HG03575 (cell line): ENCODE measurements around the gene RBM26.

Experiments used
- ATAC-seq: cut with Tn5 transposase; IDR thresholded peaks from one replicate; pipeline ENCODE4 v1.9.1; 2021; ENCODE audit not compliant: unreplicated experiment, insufficient number of reproducible peaks, low FRiP score; ENCODE audit errors: extremely low read depth

Gene RBM26

GRCh38 chr13:79392882-79393563, 13.0 kb downstream of the RBM26 start:
- ATAC-seq: no peak

- no peak for ATAC-seq
Observed at GRCh38 chr13:79389026-79389425, 17.0 kb downstream of the RBM26 start.

- no peak for ATAC-seq
Observed at GRCh38 chr13:79387853-79388252, 18.2 kb downstream of the RBM26 start.

GRCh38 chr13:79386125-79386826, 19.8 kb downstream of the RBM26 start:
- ATAC-seq: peak; percentile 1

GRCh38 chr13:79385694-79386093, 20.4 kb downstream of the RBM26 start:
- peak; percentile 79 for ATAC-seq

GRCh38 chr13:79384022-79384610, 21.9 kb downstream of the RBM26 start:
- no peak for ATAC-seq

- peak; percentile 32 for ATAC-seq
Observed at GRCh38 chr13:79382545-79383275, 23.3 kb downstream of the RBM26 start.

- no peak for ATAC-seq
Observed at GRCh38 chr13:79380997-79381396, 25.1 kb downstream of the RBM26 start.

GRCh38 chr13:79379274-79379673, 26.8 kb downstream of the RBM26 start:
- no peak for ATAC-seq

- ATAC-seq: no peak
Observed at GRCh38 chr13:79376843-79377242, 29.2 kb downstream of the RBM26 start.

- ATAC-seq: no peak
Observed at GRCh38 chr13:79374578-79374977, 31.5 kb downstream of the RBM26 start.

GRCh38 chr13:79373916-79374315, 32.1 kb downstream of the RBM26 start:
- no peak for ATAC-seq

- no peak for ATAC-seq
Observed at GRCh38 chr13:79369226-79369625, 36.8 kb downstream of the RBM26 start.

GRCh38 chr13:79365981-79366380, 40.1 kb downstream of the RBM26 start:
- no peak for ATAC-seq

GRCh38 chr13:79361299-79361698, 44.8 kb downstream of the RBM26 start:
- ATAC-seq: no peak

GRCh38 chr13:79360095-79360494, 46.0 kb downstream of the RBM26 start:
- no peak for ATAC-seq

GRCh38 chr13:79359064-79359463, 47.0 kb downstream of the RBM26 start:
- no peak for ATAC-seq

GRCh38 chr13:79354285-79354684, 51.8 kb downstream of the RBM26 start:
- ATAC-seq: no peak

- ATAC-seq: no peak
Observed at GRCh38 chr13:79353693-79354092, 52.4 kb downstream of the RBM26 start.

GRCh38 chr13:79352107-79352506, 53.9 kb downstream of the RBM26 start:
- ATAC-seq: no peak
